ENCODE results near the gene AK2.
"Not testable (repeated sequence)": the region's sequence is repeated elsewhere in the genome, so short reads cannot be mapped to it uniquely, and the experiment has no call there.

The AK2 gene

DNA sequence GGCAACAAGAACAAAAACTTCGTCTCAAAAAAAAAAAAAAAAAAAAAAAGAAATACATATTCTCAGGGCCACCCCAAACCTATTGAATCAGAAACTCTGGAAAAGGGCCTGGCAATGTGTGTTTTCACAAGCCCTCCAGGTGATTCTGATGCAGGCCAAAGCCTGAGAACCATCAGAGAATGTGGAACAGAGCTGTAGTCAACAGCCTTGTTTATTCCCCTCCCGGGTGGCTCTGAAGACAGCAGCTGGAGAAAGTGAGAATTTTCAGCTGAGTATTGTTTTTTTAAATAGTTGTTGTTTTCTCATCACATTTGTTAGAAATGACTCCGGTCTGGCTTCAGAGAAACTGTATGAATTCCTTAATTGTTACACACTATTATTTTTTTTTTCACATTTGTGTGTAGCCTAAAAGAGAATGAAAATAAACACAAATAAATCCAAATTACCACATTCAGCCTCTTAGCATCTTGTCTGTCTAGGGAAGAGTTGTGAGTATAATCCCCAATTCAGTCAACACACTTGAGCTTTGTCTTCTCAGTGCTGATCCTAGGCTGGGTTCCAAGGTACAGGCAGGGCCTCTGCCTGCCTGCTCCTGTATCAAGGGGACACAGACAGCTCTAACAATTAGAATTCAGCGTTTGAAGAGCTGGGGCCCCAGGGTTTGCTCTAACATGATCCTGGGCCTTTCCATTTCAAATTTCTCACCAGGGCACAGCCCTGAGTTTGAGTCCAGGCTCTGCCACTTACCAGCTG is 37.7 kb upstream of the AK2 start:
- no peak overlapping the region for H3K23ac ChIP-seq (ENCODE audit: low read depth, low read length, poor library complexity)
- no peak overlapping the region for H2BK12ac ChIP-seq (ENCODE audit: low read length)
- H2AK5ac ChIP-seq (ENCODE audit: low read depth, low read length): no peak overlapping the region
- no peak overlapping the region for H3K4me2 ChIP-seq (ENCODE audit: insufficient read depth, low read length, poor library complexity, severe bottlenecking)
- H3K4me1 ChIP-seq (ENCODE audit: control insufficient read depth in 2 of 2, insufficient read depth in 1 of 2, low read depth in 1 of 2, low read length in 2 of 2): peaks cover 0 to 6% of the 10 kb centered on the region in 2 donors
- no peak overlapping the region for H3K14ac ChIP-seq (ENCODE audit: low read length)
- no peak overlapping the region for H4K91ac ChIP-seq (ENCODE audit: low read depth, low read length, poor library complexity)
- no peak overlapping the region for H3K18ac ChIP-seq (ENCODE audit: low read length)
- no peak overlapping the region for H3K27ac ChIP-seq (replicated peaks; ENCODE audit: low read length)
- H4K8ac ChIP-seq (ENCODE audit: low read depth, low read length): no peak overlapping the region
- DNase-seq (ENCODE audit: low spot score): no peak
- H2AFZ ChIP-seq (ENCODE audit: low read length): no peak overlapping the region
- no CpG with 5 or more reads among the region's 4 CpGs for WGBS, 2 donors (ENCODE audit: extremely low coverage in 2 of 2, insufficient read length in 2 of 2, insufficient replicate concordance in 1 of 2)
- H3K9me3 ChIP-seq (replicated peaks in 1 of 2; ENCODE audit: control insufficient read depth in 2 of 2, insufficient read depth in 1 of 2, low read depth in 1 of 2, low read length in 2 of 2): no peaks in the 10 kb centered on the region
- no peak overlapping the region for H2BK15ac ChIP-seq (ENCODE audit: low read length)
- no peaks in the 10 kb centered on the region for H3K36me3 ChIP-seq (replicated peaks in 1 of 2; ENCODE audit: control insufficient read depth in 2 of 2, insufficient read depth in 2 of 2, low read length in 2 of 2)
- no peaks in the 10 kb centered on the region for H3K79me1 ChIP-seq (ENCODE audit: low read depth, low read length)
- no peak overlapping the region for H3K4me3 ChIP-seq (ENCODE audit: low read length in 2 of 2)
- H3K27me3 ChIP-seq (ENCODE audit: control insufficient read depth in 3 of 3, insufficient read depth in 3 of 3, low read depth in 1 of 3, low read length in 3 of 3): no peaks in the 10 kb centered on the region
- no peak overlapping the region for H2BK120ac ChIP-seq (ENCODE audit: low read depth, low read length)
- no peak overlapping the region for H2BK5ac ChIP-seq (ENCODE audit: low read length)
- no peak overlapping the region for H3K4ac ChIP-seq (ENCODE audit: low read length)
- no peak overlapping the region for H3K9ac ChIP-seq (ENCODE audit: low read depth, low read length, poor library complexity)

DNA sequence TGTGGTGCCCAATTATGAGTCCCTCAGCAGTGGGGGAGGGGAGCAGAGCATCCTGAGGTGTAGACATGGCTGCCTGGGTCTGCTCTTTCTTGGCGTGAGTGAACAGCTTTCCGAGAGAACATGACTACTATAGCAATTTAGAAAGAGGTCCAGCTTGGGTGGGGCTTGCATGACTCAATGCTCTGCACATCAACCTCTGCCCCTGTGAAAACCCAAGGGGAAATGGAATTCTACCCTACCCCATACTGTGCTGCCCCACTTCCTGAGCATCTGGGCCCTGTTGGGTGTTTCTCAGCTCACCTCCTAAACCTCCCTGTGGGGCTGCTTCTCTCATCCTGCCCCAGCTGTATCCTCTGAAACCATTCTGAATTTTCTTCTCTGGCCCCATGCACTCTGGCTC is 36.0 kb upstream of the AK2 start:
- no peak overlapping the region for H3K27ac ChIP-seq (replicated peaks; ENCODE audit: low read length)
- H2AFZ ChIP-seq (ENCODE audit: low read length): no peak overlapping the region
- no CpG with 5 or more reads among the region's 2 CpGs for WGBS, 2 donors (ENCODE audit: extremely low coverage in 2 of 2, insufficient read length in 2 of 2, insufficient replicate concordance in 1 of 2)
- H3K4me3 ChIP-seq (ENCODE audit: low read length in 2 of 2): no peak overlapping the region
- H3K4ac ChIP-seq (ENCODE audit: low read length): no peak overlapping the region
- no peak overlapping the region for H2BK12ac ChIP-seq (ENCODE audit: low read length)
- H2BK5ac ChIP-seq (ENCODE audit: low read length): no peak overlapping the region
- no peaks in the 10 kb centered on the region for H3K79me1 ChIP-seq (ENCODE audit: low read depth, low read length)
- H4K91ac ChIP-seq (ENCODE audit: low read depth, low read length, poor library complexity): no peak overlapping the region
- H3K23ac ChIP-seq (ENCODE audit: low read depth, low read length, poor library complexity): peak overlapping the region; percentile 81
- H3K9ac ChIP-seq (ENCODE audit: low read depth, low read length, poor library complexity): no peak overlapping the region
- H2AK5ac ChIP-seq (ENCODE audit: low read depth, low read length): no peak overlapping the region
- H3K4me1 ChIP-seq (ENCODE audit: control insufficient read depth in 2 of 2, insufficient read depth in 1 of 2, low read depth in 1 of 2, low read length in 2 of 2): no peaks in the 10 kb centered on the region
- no peak overlapping the region for H4K8ac ChIP-seq (ENCODE audit: low read depth, low read length)
- H2BK15ac ChIP-seq (ENCODE audit: low read length): no peak overlapping the region
- no peak overlapping the region for H3K14ac ChIP-seq (ENCODE audit: low read length)
- no peak overlapping the region for H2BK120ac ChIP-seq (ENCODE audit: low read depth, low read length)
- no peak overlapping the region for H3K18ac ChIP-seq (ENCODE audit: low read length)
- no peaks in the 10 kb centered on the region for H3K27me3 ChIP-seq (ENCODE audit: control insufficient read depth in 3 of 3, insufficient read depth in 3 of 3, low read depth in 1 of 3, low read length in 3 of 3)
- no peaks in the 10 kb centered on the region for H3K9me3 ChIP-seq (replicated peaks in 1 of 2; ENCODE audit: control insufficient read depth in 2 of 2, insufficient read depth in 1 of 2, low read depth in 1 of 2, low read length in 2 of 2)
- no peak overlapping the region for H3K4me2 ChIP-seq (ENCODE audit: insufficient read depth, low read length, poor library complexity, severe bottlenecking)
- H3K36me3 ChIP-seq (replicated peaks in 1 of 2; ENCODE audit: control insufficient read depth in 2 of 2, insufficient read depth in 2 of 2, low read length in 2 of 2): no peaks in the 10 kb centered on the region
- DNase-seq (ENCODE audit: low spot score): no peak

DNA sequence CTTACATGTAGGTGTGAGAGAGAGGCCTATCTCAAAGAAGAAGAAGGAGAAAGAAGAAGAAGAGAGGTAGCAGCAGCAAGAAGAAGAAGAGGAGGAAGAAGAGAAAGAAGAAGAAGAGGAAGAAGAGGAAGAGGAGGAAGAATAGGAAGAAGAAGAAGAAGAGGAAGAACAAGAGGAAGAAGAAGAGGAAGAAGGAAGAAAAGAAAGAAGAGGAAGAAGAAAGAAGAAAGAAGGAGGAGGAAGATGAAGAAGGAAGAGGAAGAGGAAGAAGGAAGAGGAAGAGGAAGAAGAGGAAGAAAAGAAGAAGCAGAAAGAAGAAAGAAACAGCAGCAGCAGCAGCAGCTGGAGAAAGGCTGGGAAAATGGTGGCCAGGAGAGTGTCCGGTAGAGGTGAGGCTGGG is 33.9 kb upstream of the AK2 start:
- Histone ChIP-seq H3K9me3 (replicated peaks in 1 of 2; ENCODE audit: control insufficient read depth in 2 of 2, insufficient read depth in 1 of 2, low read depth in 1 of 2, low read length in 2 of 2) (peaks cover 0 to 3% of the 10 kb centered on the region in 2 donors), H3K27ac (replicated peaks; ENCODE audit: low read length) (no peak overlapping the region), H2AFZ (ENCODE audit: low read length) (no peak overlapping the region), H2BK120ac (ENCODE audit: low read depth, low read length) (no peak overlapping the region), H3K14ac (ENCODE audit: low read length) (no peak overlapping the region), H2BK12ac (ENCODE audit: low read length) (no peak overlapping the region), H3K4me3 (ENCODE audit: low read length in 2 of 2) (no peak overlapping the region), H2BK15ac (ENCODE audit: low read length) (no peak overlapping the region), H2BK5ac (ENCODE audit: low read length) (no peak overlapping the region), H3K23ac (ENCODE audit: low read depth, low read length, poor library complexity) (no peak overlapping the region), H2AK5ac (ENCODE audit: low read depth, low read length) (no peak overlapping the region), H3K9ac (ENCODE audit: low read depth, low read length, poor library complexity) (no peak overlapping the region), H3K27me3 (ENCODE audit: control insufficient read depth in 3 of 3, insufficient read depth in 3 of 3, low read depth in 1 of 3, low read length in 3 of 3) (peaks cover 0 to 3% (median 0%) of the 10 kb centered on the region in 3 experiments), H3K4ac (ENCODE audit: low read length) (no peak overlapping the region), H4K8ac (ENCODE audit: low read depth, low read length) (no peak overlapping the region), H3K18ac (ENCODE audit: low read length) (no peak overlapping the region), H4K91ac (ENCODE audit: low read depth, low read length, poor library complexity) (no peak overlapping the region), H3K79me1 (ENCODE audit: low read depth, low read length) (no peaks in the 10 kb centered on the region), H3K4me2 (ENCODE audit: insufficient read depth, low read length, poor library complexity, severe bottlenecking) (no peak overlapping the region), H3K36me3 (replicated peaks in 1 of 2; ENCODE audit: control insufficient read depth in 2 of 2, insufficient read depth in 2 of 2, low read length in 2 of 2) (no peaks in the 10 kb centered on the region), H3K4me1 (ENCODE audit: control insufficient read depth in 2 of 2, insufficient read depth in 1 of 2, low read depth in 1 of 2, low read length in 2 of 2) (no peaks in the 10 kb centered on the region)
- DNase-seq (ENCODE audit: low spot score): no peak
- no CpG with 5 or more reads among the region's 1 CpG for WGBS, 2 donors (ENCODE audit: extremely low coverage in 2 of 2, insufficient read length in 2 of 2, insufficient replicate concordance in 1 of 2)

DNA sequence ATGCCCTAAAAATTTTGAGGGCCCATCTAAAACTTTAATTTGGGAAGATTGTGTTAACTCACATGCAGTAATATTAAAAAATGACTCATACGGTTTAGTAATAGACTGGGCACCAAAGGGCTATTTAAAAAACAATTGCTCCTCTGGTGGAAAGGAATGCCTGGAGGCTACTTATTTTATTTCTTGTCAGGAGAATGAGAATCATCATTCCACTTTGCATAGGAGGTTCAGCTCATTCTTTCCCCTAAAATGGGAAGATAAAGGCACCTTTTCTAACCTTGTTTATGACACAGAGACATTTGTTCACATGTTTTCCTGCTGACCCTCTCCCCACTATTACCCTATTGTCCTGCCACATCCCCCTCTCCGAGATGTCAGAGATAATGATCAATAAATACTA is 31.4 kb upstream of the AK2 start:
- not testable (repeated sequence) for H3K18ac ChIP-seq (ENCODE audit: low read length); H3K4ac ChIP-seq (ENCODE audit: low read length); H3K4me2 ChIP-seq (ENCODE audit: insufficient read depth, low read length, poor library complexity, severe bottlenecking); H2BK12ac ChIP-seq (ENCODE audit: low read length); H2BK120ac ChIP-seq (ENCODE audit: low read depth, low read length); H3K4me3 ChIP-seq (ENCODE audit: low read length in 2 of 2); H3K27ac ChIP-seq (replicated peaks; ENCODE audit: low read length); H3K14ac ChIP-seq (ENCODE audit: low read length); H4K8ac ChIP-seq (ENCODE audit: low read depth, low read length); H3K4me1 ChIP-seq (ENCODE audit: control insufficient read depth in 2 of 2, insufficient read depth in 1 of 2, low read depth in 1 of 2, low read length in 2 of 2); H2AK5ac ChIP-seq (ENCODE audit: low read depth, low read length); H3K79me1 ChIP-seq (ENCODE audit: low read depth, low read length); DNase-seq (ENCODE audit: low spot score); H3K23ac ChIP-seq (ENCODE audit: low read depth, low read length, poor library complexity); H2BK5ac ChIP-seq (ENCODE audit: low read length); H3K36me3 ChIP-seq (replicated peaks in 1 of 2; ENCODE audit: control insufficient read depth in 2 of 2, insufficient read depth in 2 of 2, low read length in 2 of 2); H3K9ac ChIP-seq (ENCODE audit: low read depth, low read length, poor library complexity); H4K91ac ChIP-seq (ENCODE audit: low read depth, low read length, poor library complexity); H2AFZ ChIP-seq (ENCODE audit: low read length); H2BK15ac ChIP-seq (ENCODE audit: low read length); H3K27me3 ChIP-seq (ENCODE audit: control insufficient read depth in 3 of 3, insufficient read depth in 3 of 3, low read depth in 1 of 3, low read length in 3 of 3)
- WGBS, 2 donors (ENCODE audit: extremely low coverage in 2 of 2, insufficient read length in 2 of 2, insufficient replicate concordance in 1 of 2): no CpG with 5 or more reads among the region's 2 CpGs
- H3K9me3 ChIP-seq (replicated peaks in 1 of 2; ENCODE audit: control insufficient read depth in 2 of 2, insufficient read depth in 1 of 2, low read depth in 1 of 2, low read length in 2 of 2): peaks cover 0 to 20% of the 10 kb centered on the region in 2 donors
